NCI-H2196 treated with DMSO at 0.1 percent for 48 hours (cell line): ENCODE results near the gene ANXA11.
"Not testable (repeated sequence)": the region's sequence is repeated elsewhere in the genome, so short reads cannot be mapped to it uniquely, and the experiment has no call there.

Experiments used
- DNase-seq: peaks from one replicate; lab custom pipeline; 2025; ENCODE audit not compliant: unreplicated experiment; lab: John Stamatoyannopoulos, UW

ANXA11 gene

GRCh38 chr10:80210259-80210658 is 4.9 kb upstream of the ANXA11 start:
- no peak for DNase-seq

- DNase-seq: no peak
Measured at GRCh38 chr10:80207768-80208370, 2.5 kb upstream of the ANXA11 start.

GRCh38 chr10:80206277-80206655 is 929 bp upstream of the ANXA11 start:
- DNase-seq: no peak

- no peak for DNase-seq
Measured at GRCh38 chr10:80204677-80205476, 460 bp downstream of the ANXA11 start.

- DNase-seq: no peak
Measured at GRCh38 chr10:80203835-80204676, 1.3 kb downstream of the ANXA11 start.

- DNase-seq: peak; percentile 35
Measured at GRCh38 chr10:80202934-80203834, 2.2 kb downstream of the ANXA11 start.

- not testable (repeated sequence) for DNase-seq
Measured at GRCh38 chr10:80202530-80202929, 2.8 kb downstream of the ANXA11 start.

GRCh38 chr10:80201608-80202141 is 3.7 kb downstream of the ANXA11 start:
- DNase-seq: no peak

GRCh38 chr10:80200687-80201086 is 4.7 kb downstream of the ANXA11 start:
- no peak for DNase-seq

GRCh38 chr10:80200259-80200658 is 5.1 kb downstream of the ANXA11 start:
- DNase-seq: no peak

GRCh38 chr10:80199828-80200227 is 5.5 kb downstream of the ANXA11 start:
- DNase-seq: no peak

- no peak for DNase-seq
Measured at GRCh38 chr10:80197972-80198916, 7.1 kb downstream of the ANXA11 start.

- DNase-seq: no peak
Measured at GRCh38 chr10:80196950-80197315, 8.4 kb downstream of the ANXA11 start.

- peak; percentile 21 for DNase-seq
Measured at GRCh38 chr10:80196270-80196949, 8.9 kb downstream of the ANXA11 start.

- no peak for DNase-seq
Measured at GRCh38 chr10:80195046-80195574, 10.2 kb downstream of the ANXA11 start.

GRCh38 chr10:80194373-80195045 is 10.8 kb downstream of the ANXA11 start:
- DNase-seq: no peak

- no peak for DNase-seq
Measured at GRCh38 chr10:80192553-80192952, 12.8 kb downstream of the ANXA11 start.
